HG03442 (cell line): ENCODE measurements around the gene ABHD17B.
"Not testable (repeated sequence)": the region's sequence is repeated elsewhere in the genome, so short reads cannot be mapped to it uniquely, and the experiment has no call there.

Source experiments
- ATAC-seq: cut with Tn5 transposase; IDR thresholded peaks from one replicate; pipeline ENCODE4 v1.9.1; 2021; ENCODE audit warnings: mild to moderate bottlenecking, moderate library complexity; ENCODE audit not compliant: unreplicated experiment

ABHD17B gene

GRCh38 chr9:71916834-71917534 lies 6.0 kb upstream of the ABHD17B start:
- peak; percentile 86 for ATAC-seq

GRCh38 chr9:71915495-71915894 lies 4.5 kb upstream of the ABHD17B start:
- no peak for ATAC-seq

DNA sequence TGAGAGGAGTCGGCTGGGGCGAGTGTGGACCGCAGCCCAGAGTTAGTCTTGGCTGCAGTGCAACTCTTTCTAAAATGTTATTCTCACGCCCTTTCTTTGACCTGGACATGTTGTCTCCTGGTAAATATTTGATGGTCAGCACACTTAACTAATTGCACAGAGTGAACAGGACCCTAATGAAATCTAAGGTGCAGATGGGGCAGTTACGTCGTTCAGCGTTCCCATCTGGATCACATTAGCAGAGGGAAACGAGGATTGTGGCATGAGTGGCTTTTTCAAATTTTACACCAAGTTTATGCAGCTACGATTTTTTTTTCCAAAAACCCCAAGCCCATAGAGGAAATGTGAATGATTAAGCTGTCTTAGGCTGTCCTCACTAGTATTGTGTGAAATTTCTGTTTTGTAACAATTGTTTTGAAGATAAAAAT lies 929 bp upstream of the ABHD17B start:
- ATAC-seq, result no peak

GRCh38 chr9:71910650-71911060 lies 338 bp downstream of the ABHD17B start:
- ATAC-seq, result peak; percentile 7

- peak; percentile 4 for ATAC-seq
Measured at GRCh38 chr9:71909887-71910649, 925 bp downstream of the ABHD17B start.

DNA sequence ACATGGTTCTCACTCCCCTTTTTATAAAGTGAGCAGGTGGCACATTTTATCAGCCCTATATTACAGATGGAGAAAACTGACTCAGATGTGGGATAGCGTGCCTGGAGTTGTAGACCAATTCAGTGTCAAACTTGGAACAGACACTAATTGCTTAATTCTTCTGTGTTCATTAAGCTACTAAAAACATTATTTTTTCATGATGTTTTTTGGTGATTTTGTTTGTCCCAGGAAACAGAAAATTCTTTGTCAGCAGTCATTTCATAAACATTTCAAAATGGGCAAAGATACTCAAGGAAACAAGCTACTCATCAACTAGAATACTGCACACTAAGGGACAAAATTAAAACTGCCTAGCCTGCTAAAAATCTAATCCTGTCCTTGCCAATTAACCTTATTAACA lies 2.2 kb downstream of the ABHD17B start:
- ATAC-seq, result no peak

DNA sequence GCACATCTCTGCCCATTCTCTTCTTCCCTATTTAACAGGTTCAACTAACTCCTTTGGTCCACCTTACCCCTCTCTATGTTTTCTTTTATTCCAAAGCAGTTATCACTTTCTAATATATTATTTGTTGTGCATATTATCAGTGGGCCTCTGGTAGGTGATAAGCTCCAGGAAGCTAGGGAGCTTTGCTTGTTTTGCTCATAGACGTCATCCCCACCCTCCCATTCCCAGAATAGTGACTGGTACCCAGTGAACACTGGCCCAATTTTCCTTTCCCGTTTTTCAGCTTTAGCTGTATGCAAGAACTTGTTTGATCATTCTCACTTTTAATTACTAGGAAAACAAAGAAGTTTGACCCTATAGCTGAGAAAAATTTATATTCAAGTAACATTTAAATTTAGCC lies 6.9 kb downstream of the ABHD17B start:
- ATAC-seq, result no peak

DNA sequence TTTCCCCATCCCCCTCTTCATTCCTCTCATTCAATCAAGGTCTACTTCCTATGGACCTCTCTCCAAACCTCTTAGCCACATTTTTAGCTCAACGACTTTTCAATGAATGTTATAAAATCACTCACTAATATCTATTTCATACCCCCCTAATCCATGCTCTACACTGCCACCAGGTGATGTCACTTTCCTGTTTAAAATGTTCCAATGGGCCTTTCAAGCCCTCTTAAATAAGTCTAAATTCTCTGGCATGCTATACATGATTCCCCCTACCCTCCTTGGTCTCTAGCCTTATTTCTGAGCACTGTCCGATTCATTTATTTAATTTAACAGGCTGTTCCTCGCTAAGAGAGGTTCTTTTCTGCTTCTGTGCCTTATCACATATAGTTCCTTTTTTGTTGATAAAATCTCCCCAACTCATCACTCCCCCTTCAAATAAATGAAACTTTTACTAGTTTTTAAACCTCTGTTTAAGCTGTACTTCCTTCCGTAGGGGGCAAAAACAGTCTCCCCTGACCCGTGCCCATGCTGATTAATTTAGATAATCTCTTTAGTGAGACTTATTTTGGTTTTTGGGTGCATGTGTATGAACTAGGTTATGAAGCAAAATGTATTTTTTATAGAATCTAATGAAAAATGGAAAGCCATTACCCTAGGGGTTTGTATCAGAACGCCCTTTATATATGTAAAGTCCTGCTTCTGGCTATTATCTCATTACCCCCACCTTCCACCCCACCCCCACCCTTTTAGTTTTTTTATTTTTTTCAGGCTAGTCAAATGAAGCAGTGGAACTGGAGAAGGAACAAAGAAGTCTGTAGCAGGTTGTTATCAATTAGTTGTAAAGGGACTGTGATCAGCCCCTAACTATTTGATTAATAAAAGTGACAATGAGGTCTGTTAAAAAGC lies 9.0 kb downstream of the ABHD17B start:
- ATAC-seq, result no peak

- not testable (repeated sequence) for ATAC-seq
Measured at GRCh38 chr9:71898756-71899155, 12.2 kb downstream of the ABHD17B start.

GRCh38 chr9:71897577-71897976 lies 13.4 kb downstream of the ABHD17B start:
- ATAC-seq, result peak; percentile 52

DNA sequence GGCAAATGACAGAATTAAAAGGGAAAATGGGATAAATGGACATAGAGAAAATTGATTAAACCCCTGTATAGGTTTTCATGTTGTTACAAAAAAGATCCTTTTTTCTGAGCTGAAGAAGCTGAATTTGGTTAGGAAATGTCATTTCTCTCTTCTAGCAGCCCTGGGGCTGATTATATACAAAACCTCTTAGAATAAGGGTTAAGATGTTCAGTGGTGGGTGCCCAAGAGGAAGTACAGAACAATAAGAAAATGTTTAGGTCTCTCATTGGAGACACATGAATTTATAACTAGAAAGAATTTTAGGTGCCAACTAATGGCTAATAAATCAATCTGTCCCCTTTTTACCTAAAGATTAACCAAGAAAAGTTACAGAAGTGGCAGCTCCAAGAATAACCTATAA lies 14.2 kb downstream of the ABHD17B start:
- ATAC-seq, result no peak

GRCh38 chr9:71895955-71896354 lies 15.0 kb downstream of the ABHD17B start:
- no peak for ATAC-seq

- peak; percentile 30 for ATAC-seq
Measured at GRCh38 chr9:71895117-71895516, 15.9 kb downstream of the ABHD17B start.

GRCh38 chr9:71891557-71892189 lies 19.3 kb downstream of the ABHD17B start:
- ATAC-seq, result peak; percentile 51

- no peak for ATAC-seq
Measured at GRCh38 chr9:71890042-71890679, 20.8 kb downstream of the ABHD17B start.

- ATAC-seq, result no peak
Measured at GRCh38 chr9:71887362-71887761, 23.6 kb downstream of the ABHD17B start.

- no peak for ATAC-seq
Measured at GRCh38 chr9:71886541-71886940, 24.5 kb downstream of the ABHD17B start.

- no peak for ATAC-seq
Measured at GRCh38 chr9:71886015-71886414, 25.0 kb downstream of the ABHD17B start.

DNA sequence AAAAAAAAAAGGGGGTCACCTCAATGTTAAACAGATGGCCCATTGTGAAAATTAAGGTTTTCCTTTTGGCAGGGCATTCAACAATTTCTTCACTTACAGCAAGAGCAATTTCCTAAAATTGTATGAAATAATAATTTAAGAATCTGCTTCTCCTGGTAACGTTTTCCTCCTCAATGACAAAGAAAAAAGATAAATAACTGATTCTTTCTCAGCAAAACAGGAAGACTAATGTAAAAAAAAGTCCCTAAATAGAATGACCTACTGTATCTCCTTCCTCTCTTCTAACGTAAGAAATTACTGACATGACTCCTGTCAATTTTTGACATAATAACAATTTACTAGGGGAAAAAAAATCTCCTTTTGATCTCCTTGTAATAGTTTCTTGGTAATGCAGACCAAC lies 25.5 kb downstream of the ABHD17B start:
- no peak for ATAC-seq

- ATAC-seq, result no peak
Measured at GRCh38 chr9:71884005-71884404, 27.0 kb downstream of the ABHD17B start.
